Right lobe of liver (tissue), 4 donors: ENCODE measurements around the gene NCAPD2.

Experiments used
- POLR2A ChIP-seq: fragments of 450-650 bp; IDR thresholded peaks from one replicate; pipeline ENCODE4 v1.6.1; 2017; ENCODE audit warnings: antibody characterized with exemption, mild to moderate bottlenecking
- TF ChIP-seq, protein P1 (sequence below), 4 donors: fragments of 200-600 bp in 3 of 4; fragments of 450-650 bp in 1 of 4; IDR thresholded peaks; one replicate each; pipeline versions ENCODE4 v1.5.1 to v1.8.0; 2016 to 2022; ENCODE audit warnings: antibody characterized with exemption in 4 of 4, mild to moderate bottlenecking in 2 of 4
- donor health status: DM: no; HTN: no; CAD: no.
- donor health status: DM: no; HTN: no; CAD: no.
- donor health status: DM: no; HTN: yes; CAD: no.

DNA sequence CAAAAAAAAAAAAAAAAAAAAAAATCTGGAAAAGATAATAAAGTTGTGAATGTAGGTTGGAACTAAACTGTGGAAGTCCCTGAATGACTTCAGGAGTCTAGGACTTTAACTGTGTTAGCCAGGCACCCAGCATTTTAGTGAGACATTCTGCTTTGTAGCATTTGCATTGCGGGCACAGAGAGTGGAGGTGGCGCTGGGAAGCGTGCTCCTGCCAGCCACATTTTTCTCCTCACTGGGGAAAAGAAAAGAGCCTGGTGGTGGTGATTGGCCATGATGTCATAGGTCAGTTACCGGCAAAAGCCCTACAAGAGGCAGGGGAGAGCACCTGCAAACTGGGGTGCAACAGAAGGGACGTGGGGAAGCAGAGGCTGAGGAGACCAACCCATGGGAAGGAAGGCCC, 30.7 kb downstream of the NCAPD2 start:
- TF ChIP-seq, protein P1, sequence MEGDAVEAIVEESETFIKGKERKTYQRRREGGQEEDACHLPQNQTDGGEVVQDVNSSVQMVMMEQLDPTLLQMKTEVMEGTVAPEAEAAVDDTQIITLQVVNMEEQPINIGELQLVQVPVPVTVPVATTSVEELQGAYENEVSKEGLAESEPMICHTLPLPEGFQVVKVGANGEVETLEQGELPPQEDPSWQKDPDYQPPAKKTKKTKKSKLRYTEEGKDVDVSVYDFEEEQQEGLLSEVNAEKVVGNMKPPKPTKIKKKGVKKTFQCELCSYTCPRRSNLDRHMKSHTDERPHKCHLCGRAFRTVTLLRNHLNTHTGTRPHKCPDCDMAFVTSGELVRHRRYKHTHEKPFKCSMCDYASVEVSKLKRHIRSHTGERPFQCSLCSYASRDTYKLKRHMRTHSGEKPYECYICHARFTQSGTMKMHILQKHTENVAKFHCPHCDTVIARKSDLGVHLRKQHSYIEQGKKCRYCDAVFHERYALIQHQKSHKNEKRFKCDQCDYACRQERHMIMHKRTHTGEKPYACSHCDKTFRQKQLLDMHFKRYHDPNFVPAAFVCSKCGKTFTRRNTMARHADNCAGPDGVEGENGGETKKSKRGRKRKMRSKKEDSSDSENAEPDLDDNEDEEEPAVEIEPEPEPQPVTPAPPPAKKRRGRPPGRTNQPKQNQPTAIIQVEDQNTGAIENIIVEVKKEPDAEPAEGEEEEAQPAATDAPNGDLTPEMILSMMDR (IDR thresholded peaks at IDR 0.05) = no peak
- TF ChIP-seq POLR2A = no peak
